PC-3 (cell line): ENCODE data around the gene SLC32A1. TPM values are rescaled to one million over a fixed set of nuclear protein-coding genes. Genes with fewer than 3 reads are reported as not detected.
A peak's percentile ranks its signal among the peaks of the same experiment; 100 is the strongest.

Source experiments
- ATAC-seq: fragments of 200-7000 bp; cut with Tn5 transposase; 2 replicates; pipeline ENCODE4 v1.9.1; 2020; ENCODE audit warnings: mild to moderate bottlenecking, moderate library complexity
- BruUV-seq: library from RNA; stranded (reverse); fragments of 400-500 nt; replicated peaks from 2 replicates; lab custom pipeline; 2021; lab: Mats Ljungman, UMichigan
- CTCF ChIA-PET: fragments of 300-600 bp; sonication (Branson Sonifier 250); formaldehyde crosslinking; loops from one replicate; lab custom pipeline; 2022; ENCODE audit warnings: antibody characterized with exemption; lab: Charles Lee
- POLR2A ChIA-PET: fragments of 300-600 bp; sonication (Branson Sonifier 250); formaldehyde crosslinking; loops from one replicate; lab custom pipeline; 2022; ENCODE audit warnings: antibody characterized with exemption; ENCODE audit not compliant: unreplicated experiment; lab: Charles Lee
- DNase-seq: peaks from one replicate; pipeline ENCODE4 v3.0.0-alpha.2; 2015
- H2AFZ ChIP-seq: fragments of 300-600 bp; sonication (generic); 2 replicates; pipeline ENCODE4 v1.6.0; 2016; ENCODE audit warnings: antibody characterized with exemption, low read length
- H3F3A ChIP-seq: fragments of 300-600 bp; sonication (generic); one replicate; pipeline ENCODE4 v1.6.0; 2017; ENCODE audit warnings: antibody characterized with exemption, low read length, control low read depth, mild to moderate bottlenecking; ENCODE audit not compliant: unreplicated experiment
- H3K27ac ChIP-seq: fragments of 300-600 bp; sonication (generic); 2 replicates; pipeline ENCODE4 v1.5.1; 2016; ENCODE audit warnings: mild to moderate bottlenecking, low read length
- H3K27me3 ChIP-seq: fragments of 300-600 bp; sonication (generic); 2 replicates; pipeline ENCODE4 v1.6.1; 2016; ENCODE audit warnings: low read length, mixed read lengths
- H3K36me3 ChIP-seq: fragments of 300-600 bp; sonication (generic); 2 replicates; pipeline ENCODE4 v1.6.1; 2016; ENCODE audit warnings: low read depth, mixed run types, low read length, mixed read lengths
- H3K4me1 ChIP-seq: fragments of 300-600 bp; sonication (generic); 2 replicates; pipeline ENCODE4 v1.5.1; 2016; ENCODE audit warnings: low read length; ENCODE audit not compliant: insufficient read depth
- H3K4me2 ChIP-seq: fragments of 300-600 bp; sonication (generic); 2 replicates; pipeline ENCODE4 v1.6.0; 2016; ENCODE audit warnings: low read length
- H3K4me3 ChIP-seq: fragments of 300-600 bp; sonication (generic); 2 replicates; pipeline ENCODE4 v1.5.1; 2016; ENCODE audit warnings: mild to moderate bottlenecking, low read length, mixed read lengths
- H3K79me2 ChIP-seq: fragments of 300-600 bp; sonication (generic); 2 replicates; pipeline ENCODE4 v1.6.1; 2017; ENCODE audit warnings: low read length, mixed read lengths
- H3K9ac ChIP-seq: fragments of 300-600 bp; sonication (generic); 2 replicates; pipeline ENCODE4 v1.6.0; 2016; ENCODE audit warnings: mild to moderate bottlenecking, low read length
- H3K9me2 ChIP-seq: fragments of 300-600 bp; sonication (generic); replicated peaks from 2 replicates; pipeline ENCODE4 v1.6.1; 2016; ENCODE audit warnings: mixed run types, low read length, mixed read lengths
- H3K9me3 ChIP-seq: fragments of 300-600 bp; sonication (generic); 2 replicates; pipeline ENCODE4 v1.6.1; 2016; ENCODE audit warnings: low read length, mixed read lengths
- H4K20me1 ChIP-seq: fragments of 300-600 bp; sonication (generic); 2 replicates; pipeline ENCODE4 v1.6.1; 2016; ENCODE audit warnings: low read length, mixed read lengths
- EZH2 ChIP-seq: fragments of 300-600 bp; sonication (generic); IDR thresholded peaks from one replicate; pipeline ENCODE4 v1.6.1; 2017; ENCODE audit warnings: antibody characterized with exemption, mild to moderate bottlenecking, low read length; ENCODE audit not compliant: unreplicated experiment
- EZH2phosphoT487 ChIP-seq: fragments of 300-600 bp; sonication (generic); IDR thresholded peaks from 2 replicates; pipeline ENCODE4 v1.6.1; 2018; ENCODE audit warnings: mild to moderate bottlenecking, antibody characterized with exemption, low read length, borderline replicate concordance
- intact Hi-C: fragments of 100-400 bp; cut with micrococcal nuclease; formaldehyde crosslinking; loops from 2 replicates; pipeline ENCODE4 v1.9.0; 2023
- total RNA-seq: library from RNA; depleted of rRNA; stranded (reverse); fragments of >200 nt; gene quantifications from 2 replicates; pipeline ENCODE4 v1.2.3, GENCODE V29; 2014
- TF ChIP-seq, protein P1 (sequence below): fragments of 300-600 bp; sonication (generic); conservative IDR thresholded peaks from 2 replicates; pipeline ENCODE4 v1.5.1; 2017; ENCODE audit warnings: antibody characterized with exemption, low read depth, mild to moderate bottlenecking, low read length

Gene SLC32A1
- total RNA-seq, 1 experiment from 2014 or later, result not detected

DNA sequence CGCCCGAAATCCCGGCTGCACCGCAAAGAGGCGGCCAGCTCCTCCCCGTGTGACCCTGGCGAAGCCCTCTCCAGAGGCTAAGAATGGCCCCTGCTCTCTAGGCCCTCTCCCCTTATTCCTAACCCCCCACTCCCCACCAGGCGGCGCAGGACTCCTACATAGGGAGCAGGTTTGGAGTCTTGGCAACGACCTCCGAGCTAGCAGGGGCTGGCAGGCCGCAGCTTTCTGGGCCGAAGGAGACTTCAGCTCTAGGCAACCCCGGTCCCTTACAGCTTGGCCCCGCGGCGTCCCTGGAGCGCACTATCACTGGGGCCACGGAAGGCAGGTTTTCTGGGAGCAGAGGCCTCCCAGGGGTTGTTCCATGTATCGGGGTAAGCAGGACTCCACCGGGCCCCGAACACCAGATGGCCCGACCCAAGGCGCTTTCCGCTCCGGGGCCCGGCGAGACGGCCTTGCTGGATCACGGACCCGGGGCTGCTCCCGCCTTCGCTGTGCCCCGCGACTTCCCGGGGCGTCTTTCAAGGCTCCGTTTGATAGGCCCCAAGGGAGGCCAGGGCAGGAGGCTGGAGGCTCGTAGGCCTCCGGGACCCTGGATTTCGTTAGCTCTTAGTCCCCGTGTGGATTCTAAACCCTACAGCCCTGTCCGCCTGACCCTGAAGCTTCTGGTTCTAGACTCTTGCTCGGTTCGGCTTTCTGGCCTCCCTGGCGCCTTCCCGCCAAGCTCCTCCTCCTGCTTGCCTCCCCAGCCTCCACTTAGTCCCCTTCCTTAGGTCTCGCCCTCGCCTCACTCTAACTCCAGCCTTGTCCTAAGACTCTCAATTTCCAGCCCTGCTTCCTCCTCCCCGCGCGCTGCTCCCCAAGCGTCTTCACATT lies 1.9 kb downstream of the SLC32A1 start:
- no peak for TF ChIP-seq EZH2phosphoT487
- TF ChIP-seq, protein P1, sequence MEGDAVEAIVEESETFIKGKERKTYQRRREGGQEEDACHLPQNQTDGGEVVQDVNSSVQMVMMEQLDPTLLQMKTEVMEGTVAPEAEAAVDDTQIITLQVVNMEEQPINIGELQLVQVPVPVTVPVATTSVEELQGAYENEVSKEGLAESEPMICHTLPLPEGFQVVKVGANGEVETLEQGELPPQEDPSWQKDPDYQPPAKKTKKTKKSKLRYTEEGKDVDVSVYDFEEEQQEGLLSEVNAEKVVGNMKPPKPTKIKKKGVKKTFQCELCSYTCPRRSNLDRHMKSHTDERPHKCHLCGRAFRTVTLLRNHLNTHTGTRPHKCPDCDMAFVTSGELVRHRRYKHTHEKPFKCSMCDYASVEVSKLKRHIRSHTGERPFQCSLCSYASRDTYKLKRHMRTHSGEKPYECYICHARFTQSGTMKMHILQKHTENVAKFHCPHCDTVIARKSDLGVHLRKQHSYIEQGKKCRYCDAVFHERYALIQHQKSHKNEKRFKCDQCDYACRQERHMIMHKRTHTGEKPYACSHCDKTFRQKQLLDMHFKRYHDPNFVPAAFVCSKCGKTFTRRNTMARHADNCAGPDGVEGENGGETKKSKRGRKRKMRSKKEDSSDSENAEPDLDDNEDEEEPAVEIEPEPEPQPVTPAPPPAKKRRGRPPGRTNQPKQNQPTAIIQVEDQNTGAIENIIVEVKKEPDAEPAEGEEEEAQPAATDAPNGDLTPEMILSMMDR, result peak; percentile 67
- intact Hi-C loops, result no loop called here
- no peaks in the 10 kb centered on the region for H3F3A ChIP-seq
- no peak overlapping the region for H3K4me2 ChIP-seq
- H3K9ac ChIP-seq, result no peak overlapping the region
- H2AFZ ChIP-seq, result no peak overlapping the region
- ChIA-PET CTCF (no interaction called here), POLR2A (no interaction called here)
- peaks cover 76% of the 10 kb centered on the region for H3K27me3 ChIP-seq
- DNase-seq (peak; percentile 47), ATAC-seq (peak; percentile 59)
- no peaks in the 10 kb centered on the region for H3K79me2 ChIP-seq
- no peak overlapping the region for H3K27ac ChIP-seq
- no peaks in the 10 kb centered on the region for H3K9me2 ChIP-seq
- no peak overlapping the region for H3K4me3 ChIP-seq
- H4K20me1 ChIP-seq, result no peaks in the 10 kb centered on the region
- no peaks in the 10 kb centered on the region for H3K36me3 ChIP-seq
- H3K9me3 ChIP-seq, result no peaks in the 10 kb centered on the region
- H3K4me1 ChIP-seq, result peaks cover 2% of the 10 kb centered on the region; the same call in 1 of the 2 replicates
- no TSS peak for BruUV-seq

DNA sequence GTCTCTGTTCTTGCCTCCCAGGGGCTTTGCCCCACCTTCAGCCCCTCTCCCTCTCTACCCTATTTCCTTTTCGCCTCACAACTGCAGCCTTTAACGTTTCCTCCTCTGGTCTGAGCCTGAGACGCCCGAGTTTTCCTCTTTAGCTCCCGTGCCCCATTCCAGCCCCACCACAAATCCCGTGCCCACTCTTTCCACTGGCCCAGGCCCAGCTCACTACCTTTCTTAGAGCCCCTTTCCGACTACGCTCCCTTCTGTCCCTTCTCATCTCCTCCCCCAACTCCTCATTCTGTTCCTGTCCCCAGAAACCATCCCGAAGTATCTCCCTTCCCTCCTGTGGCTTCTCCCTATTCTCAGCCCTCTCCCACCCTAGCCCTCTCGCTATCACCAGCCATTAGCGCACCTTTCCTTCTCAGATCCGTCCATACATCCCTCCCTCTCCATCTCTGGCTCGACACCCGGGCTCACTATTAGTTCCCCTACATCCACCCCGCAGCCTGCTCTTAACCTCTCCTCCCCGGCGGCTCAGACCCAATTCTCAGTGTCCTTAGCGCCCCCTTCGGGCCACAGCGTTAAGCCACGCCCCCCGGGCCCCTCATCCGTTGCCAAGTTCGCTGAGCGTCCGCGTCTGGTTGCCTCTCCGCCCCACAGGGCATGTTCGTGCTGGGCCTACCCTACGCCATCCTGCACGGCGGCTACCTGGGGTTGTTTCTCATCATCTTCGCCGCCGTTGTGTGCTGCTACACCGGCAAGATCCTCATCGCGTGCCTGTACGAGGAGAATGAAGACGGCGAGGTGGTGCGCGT lies 2.7 kb downstream of the SLC32A1 start:
- DNase-seq (no peak), ATAC-seq (no peak)
- H3K9ac ChIP-seq, result no peak overlapping the region
- BruUV-seq, result no TSS peak
- H3K36me3 ChIP-seq, result no peaks in the 10 kb centered on the region
- no peaks in the 10 kb centered on the region for H3K9me3 ChIP-seq
- intact Hi-C loops, result no loop called here
- TF ChIP-seq EZH2 (no peak), EZH2phosphoT487 (no peak)
- TF ChIP-seq, protein P1, result peak; percentile 45
- ChIA-PET CTCF (no interaction called here), POLR2A (no interaction called here)
- no peak overlapping the region for H2AFZ ChIP-seq
- no peaks in the 10 kb centered on the region for H3K9me2 ChIP-seq
- no peaks in the 10 kb centered on the region for H4K20me1 ChIP-seq
- H3K4me2 ChIP-seq, result no peak overlapping the region
- H3F3A ChIP-seq, result no peaks in the 10 kb centered on the region
- peaks cover 4% of the 10 kb centered on the region; the same call in 1 of the 2 replicates for H3K4me1 ChIP-seq
- no peak overlapping the region for H3K4me3 ChIP-seq
- H3K27ac ChIP-seq, result no peak overlapping the region
- H3K79me2 ChIP-seq, result no peaks in the 10 kb centered on the region
- peaks cover 72% of the 10 kb centered on the region for H3K27me3 ChIP-seq
